Mesendoderm (in vitro differentiated cells): ENCODE data around the gene APBA1.

Experiments used
- DNase-seq: peaks from one replicate; pipeline ENCODE4 v3.0.0; 2013
- H2AK5ac ChIP-seq: 2 replicates; pipeline ENCODE4 v1.6.1; 2013; ENCODE audit warnings: low read length, inconsistent platforms
- H2BK120ac ChIP-seq: 2 replicates; pipeline ENCODE4 v1.6.1; 2013; ENCODE audit warnings: low read depth, mild to moderate bottlenecking, low read length, moderate library complexity, mixed read lengths
- H2BK15ac ChIP-seq: replicated peaks from 2 replicates; pipeline ENCODE4 v1.6.1; 2013; ENCODE audit warnings: low read depth, mild to moderate bottlenecking, moderate library complexity
- H2BK5ac ChIP-seq: 2 replicates; pipeline ENCODE4 v1.6.1; 2013; ENCODE audit warnings: low read length, inconsistent platforms
- H3K18ac ChIP-seq: 2 replicates; pipeline ENCODE4 v1.6.1; 2013; ENCODE audit warnings: mild to moderate bottlenecking, low read length, mixed read lengths
- H3K23ac ChIP-seq: one replicate; pipeline ENCODE4 v1.6.1; 2013; ENCODE audit warnings: low read length
- H3K27ac ChIP-seq: 2 replicates; pipeline ENCODE4 v1.5.1; 2013; ENCODE audit warnings: low read depth, mild to moderate bottlenecking, inconsistent platforms, low read length, moderate library complexity
- H3K27me3 ChIP-seq: 2 replicates; pipeline ENCODE4 v1.6.1; 2013; ENCODE audit warnings: low read length, control low read depth, mild to moderate bottlenecking, inconsistent platforms; ENCODE audit not compliant: insufficient read depth, poor library complexity
- H3K36me3 ChIP-seq: 2 replicates; pipeline ENCODE4 v1.6.1; 2013; ENCODE audit warnings: low read length, inconsistent platforms; ENCODE audit not compliant: control insufficient read depth, insufficient read depth
- H3K4ac ChIP-seq: one replicate; pipeline ENCODE4 v1.6.1; 2013; ENCODE audit warnings: low read depth, mild to moderate bottlenecking, low read length, moderate library complexity
- H3K4me1 ChIP-seq: 2 replicates; pipeline ENCODE4 v1.6.1; 2013; ENCODE audit warnings: low read depth, low read length, inconsistent platforms; ENCODE audit not compliant: control insufficient read depth
- H3K4me2 ChIP-seq: 2 replicates; pipeline ENCODE4 v1.6.1; 2013; ENCODE audit warnings: low read length
- H3K4me3 ChIP-seq: 2 replicates; pipeline ENCODE4 v1.5.1; 2013; ENCODE audit warnings: mild to moderate bottlenecking, low read length
- H3K56ac ChIP-seq: one replicate; pipeline ENCODE4 v1.6.1; 2013; ENCODE audit warnings: low read length
- H3K79me1 ChIP-seq: 2 replicates; pipeline ENCODE4 v1.6.1; 2013; ENCODE audit warnings: low read length, inconsistent platforms
- H3K79me2 ChIP-seq: 2 replicates; pipeline ENCODE4 v1.6.1; 2013; ENCODE audit warnings: mild to moderate bottlenecking, low read length; ENCODE audit not compliant: control insufficient read depth, insufficient read depth
- H3K9ac ChIP-seq: 2 replicates; pipeline ENCODE4 v1.6.1; 2013; ENCODE audit warnings: low read length, inconsistent platforms
- H4K5ac ChIP-seq: one replicate; pipeline ENCODE4 v1.6.1; 2013; ENCODE audit warnings: low read length
- H4K8ac ChIP-seq: one replicate; pipeline ENCODE4 v1.6.1; 2013; ENCODE audit warnings: low read depth, mild to moderate bottlenecking, control low read depth, low read length, moderate library complexity
- WGBS: extraction: QIAGEN DNeasy Blood & Tissue Kit; methylation state at CpG from one replicate; pipeline ENCODE4 v1.1.7; 2013; ENCODE audit warnings: low lambda C conversion rate, missing lambda C conversion rate; ENCODE audit not compliant: insufficient coverage; ENCODE audit errors: extremely low coverage; 5-methylcytosine and 5-hydroxymethylcytosine counted together

The APBA1 gene

DNA sequence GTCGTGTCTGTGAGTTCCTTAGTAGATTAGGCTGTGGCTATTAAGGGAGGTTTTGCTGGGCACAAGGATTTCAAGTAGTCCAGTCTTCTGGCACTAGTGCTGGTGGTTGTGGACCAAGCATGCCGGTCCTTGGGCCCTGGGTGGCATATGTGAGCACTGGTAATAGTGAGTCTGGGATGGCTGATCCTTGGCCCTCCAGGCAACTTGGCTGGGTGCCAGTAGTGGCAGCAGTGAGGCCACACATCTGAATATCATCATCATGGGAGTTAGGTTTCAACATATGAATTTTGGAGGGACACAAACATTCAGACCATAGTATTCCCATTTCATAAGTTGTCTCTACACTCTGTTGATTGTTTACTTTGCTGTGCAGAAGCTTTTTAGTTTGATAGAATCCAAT, 25.3 kb upstream of the APBA1 start:
- DNase-seq: no peak
- Histone ChIP-seq H3K4me1 (no peaks in the 10 kb centered on the region), H2BK120ac (no peak overlapping the region), H2AK5ac (no peak overlapping the region), H2BK15ac (no peak overlapping the region), H3K36me3 (no peaks in the 10 kb centered on the region), H4K8ac (no peak overlapping the region), H2BK5ac (no peak overlapping the region), H3K9ac (no peak overlapping the region), H3K23ac (no peak overlapping the region), H3K4me2 (no peak overlapping the region), H3K4me3 (no peak overlapping the region), H3K79me1 (no peaks in the 10 kb centered on the region), H3K18ac (no peak overlapping the region), H3K4ac (no peak overlapping the region), H3K79me2 (no peaks in the 10 kb centered on the region), H3K27me3 (no peaks in the 10 kb centered on the region), H3K27ac (no peak overlapping the region), H4K5ac (no peak overlapping the region), H3K56ac (no peak overlapping the region)
- no CpG with 5 or more reads among the region's 2 CpGs for WGBS

- Histone ChIP-seq H3K27me3 (no peaks in the 10 kb centered on the region), H3K9ac (no peak overlapping the region), H3K79me1 (no peaks in the 10 kb centered on the region), H3K4me2 (no peak overlapping the region), H4K5ac (no peak overlapping the region), H3K4ac (no peak overlapping the region), H3K4me1 (no peaks in the 10 kb centered on the region), H3K18ac (no peak overlapping the region), H3K56ac (no peak overlapping the region), H4K8ac (no peak overlapping the region), H2BK5ac (no peak overlapping the region), H3K79me2 (no peaks in the 10 kb centered on the region), H3K4me3 (no peak overlapping the region), H2BK120ac (no peak overlapping the region), H2AK5ac (no peak overlapping the region), H3K27ac (no peak overlapping the region), H3K36me3 (no peaks in the 10 kb centered on the region), H3K23ac (no peak overlapping the region), H2BK15ac (no peak overlapping the region)
- WGBS: no CpG with 5 or more reads among the region's 2 CpGs
- no peak for DNase-seq
These were observed 24.6 kb upstream of the APBA1 start for GRCh38 chr9:69696802-69697201.

GRCh38 chr9:69689991-69690538, 17.9 kb upstream of the APBA1 start:
- Histone ChIP-seq H3K79me1 (no peaks in the 10 kb centered on the region), H3K56ac (no peak overlapping the region), H3K4me2 (no peak overlapping the region), H3K23ac (no peak overlapping the region), H3K4ac (no peak overlapping the region), H3K9ac (no peak overlapping the region), H3K27me3 (no peaks in the 10 kb centered on the region), H3K36me3 (no peaks in the 10 kb centered on the region), H2BK15ac (no peak overlapping the region), H3K4me1 (no peaks in the 10 kb centered on the region), H3K27ac (no peak overlapping the region), H4K5ac (no peak overlapping the region), H3K4me3 (no peak overlapping the region), H2BK5ac (no peak overlapping the region), H3K79me2 (no peaks in the 10 kb centered on the region), H4K8ac (no peak overlapping the region), H2AK5ac (no peak overlapping the region), H2BK120ac (no peak overlapping the region), H3K18ac (no peak overlapping the region)
- no peak for DNase-seq
- no CpG with 5 or more reads among the region's 2 CpGs for WGBS

GRCh38 chr9:69683927-69684326, 11.8 kb upstream of the APBA1 start:
- no peaks in the 10 kb centered on the region for H3K36me3 ChIP-seq
- H3K9ac ChIP-seq: no peak overlapping the region
- H3K27me3 ChIP-seq: no peaks in the 10 kb centered on the region
- H3K18ac ChIP-seq: no peak overlapping the region
- no peak overlapping the region for H4K5ac ChIP-seq
- no peak overlapping the region for H2BK15ac ChIP-seq
- H4K8ac ChIP-seq: no peak overlapping the region
- WGBS: no CpG with 5 or more reads among the region's 5 CpGs
- H3K23ac ChIP-seq: no peak overlapping the region
- no peaks in the 10 kb centered on the region for H3K79me1 ChIP-seq
- no peak overlapping the region for H2AK5ac ChIP-seq
- H3K4me1 ChIP-seq: no peaks in the 10 kb centered on the region
- H3K4me3 ChIP-seq: no peak overlapping the region
- H3K79me2 ChIP-seq: no peaks in the 10 kb centered on the region
- no peak overlapping the region for H2BK5ac ChIP-seq
- no peak overlapping the region for H3K4me2 ChIP-seq
- H3K27ac ChIP-seq: no peak overlapping the region
- no peak overlapping the region for H3K4ac ChIP-seq
- no peak overlapping the region for H2BK120ac ChIP-seq
- no peak overlapping the region for H3K56ac ChIP-seq
- DNase-seq: no peak

DNA sequence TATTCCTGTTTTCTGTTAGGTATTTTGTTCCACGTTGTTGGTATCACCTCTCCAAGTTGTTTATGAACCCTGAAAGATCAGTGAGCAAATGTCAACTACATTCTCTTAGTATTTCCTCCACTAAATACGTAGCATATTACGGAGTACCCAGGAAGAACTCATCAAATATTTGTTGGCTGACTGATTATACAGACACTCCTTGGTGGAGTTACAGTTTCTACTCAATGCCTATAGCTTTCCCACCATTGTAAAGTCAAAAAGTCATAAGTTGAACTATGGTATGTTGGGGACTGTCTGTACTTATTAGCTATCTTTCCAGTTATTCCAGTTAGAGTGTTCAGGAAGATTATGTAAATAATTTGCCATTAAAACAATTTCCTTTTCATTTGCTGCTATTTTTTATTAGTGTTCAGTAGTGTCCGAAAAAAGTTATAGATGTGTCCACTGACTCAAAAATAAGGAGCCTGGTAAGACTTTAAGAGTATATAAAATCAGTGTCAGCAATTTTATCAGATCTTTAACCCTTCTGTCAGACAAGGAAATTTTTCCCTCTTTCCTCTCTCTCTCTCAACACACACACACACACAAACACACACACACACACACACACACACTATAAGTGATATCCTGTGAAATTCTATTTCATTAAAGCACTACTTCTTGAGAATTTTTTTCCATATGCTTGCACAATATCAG, 6.8 kb upstream of the APBA1 start:
- H3K23ac ChIP-seq: no peak overlapping the region
- H3K27me3 ChIP-seq: no peaks in the 10 kb centered on the region
- H3K36me3 ChIP-seq: no peaks in the 10 kb centered on the region
- no peaks in the 10 kb centered on the region for H3K79me1 ChIP-seq
- H3K9ac ChIP-seq: no peak overlapping the region
- no peak overlapping the region for H4K5ac ChIP-seq
- no peak for DNase-seq
- no CpG with 5 or more reads among the region's 4 CpGs for WGBS
- no peak overlapping the region for H3K4me3 ChIP-seq
- no peak overlapping the region for H2AK5ac ChIP-seq
- no peak overlapping the region for H3K27ac ChIP-seq
- H3K4me1 ChIP-seq: no peaks in the 10 kb centered on the region
- H2BK120ac ChIP-seq: no peak overlapping the region
- no peak overlapping the region for H3K4ac ChIP-seq
- H2BK5ac ChIP-seq: no peak overlapping the region
- H3K18ac ChIP-seq: no peak overlapping the region
- H4K8ac ChIP-seq: no peak overlapping the region
- H3K56ac ChIP-seq: no peak overlapping the region
- no peaks in the 10 kb centered on the region for H3K79me2 ChIP-seq
- H2BK15ac ChIP-seq: no peak overlapping the region
- no peak overlapping the region for H3K4me2 ChIP-seq

DNA sequence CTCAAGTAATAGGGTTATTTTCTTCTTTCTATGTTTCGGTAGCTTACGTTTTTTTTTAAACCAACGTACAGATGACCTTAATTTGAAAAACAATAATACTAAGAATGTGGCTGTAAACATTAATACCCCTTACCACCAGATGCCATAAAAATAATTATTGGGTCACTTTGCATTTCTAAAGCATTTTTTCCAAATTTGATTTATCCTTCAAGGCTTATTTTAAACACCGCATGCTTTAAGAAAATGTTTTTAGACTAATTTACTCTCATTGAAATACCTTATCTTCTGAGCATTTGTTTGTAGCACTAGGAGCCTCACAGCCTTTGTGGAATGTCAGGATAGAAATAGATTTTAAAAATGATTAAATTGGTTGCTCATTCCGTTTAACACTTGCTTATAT, 5.8 kb upstream of the APBA1 start:
- no peak for DNase-seq
- no peak overlapping the region for H2AK5ac ChIP-seq
- H4K5ac ChIP-seq: no peak overlapping the region
- no peak overlapping the region for H2BK5ac ChIP-seq
- no peak overlapping the region for H3K4ac ChIP-seq
- no peaks in the 10 kb centered on the region for H3K79me2 ChIP-seq
- H3K4me2 ChIP-seq: no peak overlapping the region
- no peak overlapping the region for H3K9ac ChIP-seq
- no peak overlapping the region for H3K56ac ChIP-seq
- no peak overlapping the region for H4K8ac ChIP-seq
- no peaks in the 10 kb centered on the region for H3K4me1 ChIP-seq
- no peak overlapping the region for H2BK120ac ChIP-seq
- H3K27ac ChIP-seq: no peak overlapping the region
- no CpG with 5 or more reads among the region's 5 CpGs for WGBS
- H2BK15ac ChIP-seq: no peak overlapping the region
- H3K4me3 ChIP-seq: no peak overlapping the region
- H3K36me3 ChIP-seq: no peaks in the 10 kb centered on the region
- H3K18ac ChIP-seq: no peak overlapping the region
- H3K23ac ChIP-seq: no peak overlapping the region
- H3K27me3 ChIP-seq: no peaks in the 10 kb centered on the region
- no peaks in the 10 kb centered on the region for H3K79me1 ChIP-seq
